Measurements from ENCODE around the gene FOXP1. TPM values are rescaled to one million over a fixed set of nuclear protein-coding genes. Genes with fewer than 3 reads are reported as not detected.

The FOXP1 gene
- total and polyA plus RNA-seq, 2 of the 8 experiments (the other 6 are each of a cell fraction or from before 2014, with no cell fraction given), result 13.9 to 25.4 TPM

DNA sequence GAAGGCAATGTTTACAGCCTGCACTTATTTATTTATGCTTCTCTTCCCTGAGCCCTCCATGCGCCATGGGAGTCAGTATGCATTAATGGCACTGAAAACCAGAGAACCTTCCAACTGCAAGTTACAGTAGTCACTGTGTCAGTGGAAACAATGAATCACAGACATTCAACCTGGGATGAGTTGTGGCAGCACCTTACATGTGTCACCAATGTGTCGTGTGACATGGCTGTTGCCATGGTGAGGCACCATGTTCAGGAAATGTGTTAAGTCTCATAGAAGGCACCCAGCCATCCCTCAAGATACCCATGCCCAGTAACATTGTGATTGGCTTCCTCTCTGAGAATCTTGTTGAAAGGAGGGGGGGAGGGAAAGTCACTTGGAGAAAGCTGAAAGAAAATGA is 105.0 kb downstream of the FOXP1 start:
- Histone ChIP-seq H4K20me1 (replicated peaks in 1 of 2; ENCODE audit: control insufficient read depth in 1 of 2, insufficient read depth in 2 of 2, low read length in 2 of 2) (no peaks in the 10 kb centered on the region), H3K4ac (replicated peaks; ENCODE audit: insufficient read length, low read depth, low read length) (no peak overlapping the region), H3K36me3 (ENCODE audit: control insufficient read depth in 2 of 4, insufficient read depth in 4 of 4, low read length in 3 of 4) (peaks cover 0 to 2% (median 0%) of the 10 kb centered on the region in 4 experiments; a peak in 1 of 8 replicates), H3K4me1 (replicated peaks in 1 of 4; ENCODE audit: control insufficient read depth in 3 of 4, insufficient read depth in 4 of 4, low read length in 3 of 4) (peaks cover 0 to 4% (median 0%) of the 10 kb centered on the region in 4 experiments; a peak in 3 of 7 replicates), H2BK5ac (ENCODE audit: low read depth, low read length) (no peak overlapping the region), H4K8ac (ENCODE audit: extremely low read depth, insufficient read depth, low read length) (no peak overlapping the region), H2BK20ac (ENCODE audit: low read length) (no peak overlapping the region), H3K27me3 (replicated peaks in 1 of 4; ENCODE audit: control insufficient read depth in 3 of 4, extremely low read depth in 1 of 4, insufficient read depth in 3 of 4, low read length in 3 of 4) (no peaks in the 10 kb centered on the region), H2AK5ac (ENCODE audit: low read depth, low read length) (no peak overlapping the region), H3K9ac (replicated peaks in 1 of 4; ENCODE audit: extremely low read depth in 1 of 4, low read depth in 3 of 4, low read length in 3 of 4) (no peak overlapping the region), H2BK120ac (replicated peaks; ENCODE audit: low read depth, low read length) (no peak overlapping the region), H3K4me3 (ENCODE audit: extremely low read depth in 1 of 4, insufficient read depth in 2 of 4, low read depth in 3 of 4, low read length in 4 of 4) (no peak overlapping the region), H4K5ac (ENCODE audit: insufficient read length, low read depth, low read length) (no peak overlapping the region), H3K14ac (ENCODE audit: insufficient read length) (no peak overlapping the region), H3K9me3 (ENCODE audit: insufficient read depth in 2 of 2, low read depth in 1 of 2, low read length in 1 of 2) (peaks cover 8 to 12% of the 10 kb centered on the region in 2 experiments), H3K27ac (ENCODE audit: low read depth, low read length) (no peak overlapping the region), H3K4me2 (ENCODE audit: insufficient read depth in 1 of 2, low read depth in 2 of 2, low read length in 2 of 2) (no peak overlapping the region), H3K23ac (ENCODE audit: insufficient read length) (no peak overlapping the region), H3K18ac (ENCODE audit: extremely low read depth, low read length) (no peak overlapping the region), H2BK15ac (ENCODE audit: low read length) (no peak overlapping the region), H2AFZ (ENCODE audit: low read length) (no peak overlapping the region), H4K91ac (replicated peaks; ENCODE audit: insufficient read length, low read length) (no peak overlapping the region), H2BK12ac (ENCODE audit: low read depth, low read length) (no peak overlapping the region), H3K79me2 (ENCODE audit: control insufficient read depth in 1 of 2, insufficient read depth in 2 of 2, low read length in 2 of 2) (no peaks in the 10 kb centered on the region), H3K79me1 (ENCODE audit: low read depth, low read length) (no peaks in the 10 kb centered on the region), H3K23me2 (ENCODE audit: low read depth, low read length) (no peaks in the 10 kb centered on the region), H3K56ac (replicated peaks; ENCODE audit: insufficient read length, low read depth, low read length) (no peak overlapping the region)
- ChIA-PET CTCF (ENCODE audit: partially characterized antibody) (interaction anchor here (0.7 to 1.5 kb wide), 4 partner anchors 10 to 120 kb away, joined by 3 to 5 read pairs (median 3); no protein-coding TSS in a partner anchor), POLR2A (ENCODE audit: partially characterized antibody) (no interaction called here)
- peak; percentile 13 for FAIRE-seq
- no peak for DNase-seq (ENCODE audit: low read depth in 1 of 2, low spot score in 2 of 2)
- 98% methylated on average over 2 of the region's 2 CpGs; no CpG with 5 or more reads in 1 of the 2 experiments for WGBS, 2 experiments (ENCODE audit: extremely low coverage in 1 of 2, insufficient coverage in 1 of 2, insufficient read length in 1 of 2, insufficient replicate concordance in 2 of 2, low coverage in 1 of 2, low lambda C conversion rate in 2 of 2, missing lambda C conversion rate in 1 of 2)
- TF ChIP-seq SP4 (IDR thresholded peaks at IDR 0.05; ENCODE audit: low read length), result no peak
- no peak for TF ChIP-seq TBP (IDR thresholded peaks at IDR 0.05; ENCODE audit: low read depth, low read length)
- no peak for TF ChIP-seq POLR2A (IDR thresholded peaks at IDR 0.05; ENCODE audit: control extremely low read depth in 1 of 2, low read depth in 2 of 2, low read length in 2 of 2)
- TF ChIP-seq RAD21 (IDR thresholded peaks at IDR 0.05 in 1 of 2, conservative IDR thresholded peaks at IDR 0.05 in 1 of 2; ENCODE audit: low read depth in 2 of 2, low read length in 2 of 2), result no peak
- TF ChIP-seq, protein P1, sequence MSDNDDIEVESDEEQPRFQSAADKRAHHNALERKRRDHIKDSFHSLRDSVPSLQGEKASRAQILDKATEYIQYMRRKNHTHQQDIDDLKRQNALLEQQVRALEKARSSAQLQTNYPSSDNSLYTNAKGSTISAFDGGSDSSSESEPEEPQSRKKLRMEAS (IDR thresholded peaks at IDR 0.05), result no peak
- no peak for TF ChIP-seq KDM1A (IDR thresholded peaks at IDR 0.05; ENCODE audit: borderline replicate concordance, low read length)
- TF ChIP-seq BRCA1 (IDR thresholded peaks at IDR 0.05; ENCODE audit: low read depth, low read length), result no peak

Data from H1 (cell line).